LNCaP clone FGC (cell line): ENCODE measurements around the gene RMND5B.

Source experiments
- DNase-seq: peaks from one replicate; pipeline ENCODE4 v3.0.0-alpha.2; 2011; ENCODE audit warnings: low read depth
- H3K4me3 ChIP-seq: 2 replicates; pipeline ENCODE4 v1.5.1; 2011; ENCODE audit warnings: mild to moderate bottlenecking, low read depth, low read length, control low read depth
- CTCF ChIP-seq: IDR thresholded peaks from 2 replicates; pipeline ENCODE4 v1.5.1; 2012; ENCODE audit warnings: mild to moderate bottlenecking; ENCODE audit not compliant: control insufficient read depth, insufficient read depth; ENCODE audit errors: extremely low read depth

Gene RMND5B

GRCh38 chr5:178093134-178093533 lies 37.7 kb upstream of the RMND5B start:
- no peak overlapping the region for H3K4me3 ChIP-seq
- TF ChIP-seq CTCF: no peak

DNA sequence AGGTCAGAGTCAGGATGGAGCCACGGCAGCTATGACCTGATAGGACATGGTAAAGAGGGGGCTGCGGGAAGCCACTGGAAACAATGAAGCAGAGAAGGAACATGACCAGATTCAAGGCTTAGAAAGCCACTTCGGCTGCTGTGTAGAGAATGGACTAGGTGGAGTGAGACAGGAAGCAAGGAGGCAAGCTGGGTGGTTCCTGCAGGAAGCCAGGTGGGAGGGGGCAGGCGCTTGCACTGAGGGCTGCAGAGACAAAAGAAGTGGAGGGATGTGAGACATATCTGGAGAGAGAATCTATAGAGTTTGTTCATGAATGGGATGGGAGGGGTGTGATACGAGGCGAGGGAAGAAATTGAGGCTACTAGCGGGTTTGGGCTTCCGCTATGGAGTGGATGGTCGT lies 36.5 kb upstream of the RMND5B start:
- no peak for DNase-seq
- no peak for TF ChIP-seq CTCF
- no peak overlapping the region for H3K4me3 ChIP-seq

More at GRCh38 chr5:178093134-178093533, 37.7 kb upstream of the RMND5B start:
- no peak for DNase-seq

DNA sequence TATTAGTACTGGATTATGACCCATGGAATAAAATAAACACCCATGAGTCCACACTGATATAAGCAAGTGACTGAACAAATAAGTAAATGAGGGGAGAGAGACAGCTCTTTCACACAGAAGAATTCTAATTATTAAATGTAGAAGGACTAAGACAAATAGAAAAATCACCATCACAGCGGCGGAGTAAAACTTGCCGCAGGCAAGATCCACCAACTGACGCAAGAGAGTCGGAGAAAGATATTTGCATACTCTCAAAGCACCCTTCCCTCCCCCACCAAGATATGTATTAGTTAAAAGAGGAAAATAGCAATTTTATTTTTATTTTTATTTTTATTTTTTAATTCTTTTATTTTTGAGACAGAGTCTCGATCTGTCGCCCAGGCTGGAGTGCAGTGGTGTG lies 32.1 kb upstream of the RMND5B start:
- H3K4me3 ChIP-seq: no peak overlapping the region
- no peak for DNase-seq
- TF ChIP-seq CTCF: no peak

DNA sequence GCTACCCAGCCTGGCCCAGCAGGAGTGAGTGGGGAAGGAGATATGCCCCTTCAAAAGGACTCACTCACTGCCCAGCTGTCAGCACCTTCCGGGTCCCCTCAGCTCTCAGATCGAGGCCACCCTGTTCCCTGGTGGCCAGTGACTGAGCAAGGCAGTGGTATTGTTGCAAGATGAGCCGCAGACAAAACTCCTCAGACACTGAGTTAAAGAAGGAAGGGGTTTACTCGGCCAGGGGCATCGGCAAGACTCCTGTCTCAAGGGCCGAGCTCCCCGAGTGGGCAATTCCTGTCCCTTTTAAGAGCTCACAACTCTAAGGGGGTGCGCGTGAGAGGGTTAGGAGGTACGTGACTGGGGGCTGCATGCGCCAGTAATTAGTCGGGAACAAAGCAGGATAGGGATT lies 27.2 kb upstream of the RMND5B start:
- H3K4me3 ChIP-seq: no peak overlapping the region
- no peak for TF ChIP-seq CTCF
- DNase-seq: no peak

- DNase-seq: no peak
- no peak for TF ChIP-seq CTCF
- H3K4me3 ChIP-seq: no peak overlapping the region
Measured at GRCh38 chr5:178104492-178104891, 26.3 kb upstream of the RMND5B start.

DNA sequence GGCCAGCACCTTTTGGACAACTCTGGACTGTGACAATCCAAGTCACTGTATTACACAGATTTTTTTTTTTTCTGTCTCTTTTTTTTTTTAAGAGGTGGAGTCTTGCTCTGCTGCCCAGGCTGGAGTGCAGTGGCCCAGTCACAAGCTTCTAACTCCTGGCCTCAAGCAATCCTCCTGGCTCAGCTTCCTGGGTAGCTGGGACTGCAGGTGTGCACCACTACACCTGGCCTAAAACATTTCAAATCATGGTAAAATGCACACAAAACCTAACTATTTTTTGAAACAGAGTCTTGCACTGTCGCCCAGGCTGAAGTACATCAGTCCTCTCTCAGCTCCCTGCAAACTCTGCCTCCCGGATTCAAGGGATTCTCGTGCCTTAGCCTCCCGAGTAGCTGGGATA lies 24.7 kb upstream of the RMND5B start:
- no peak for TF ChIP-seq CTCF
- no peak for DNase-seq
- H3K4me3 ChIP-seq: no peak overlapping the region

GRCh38 chr5:178106556-178107239 lies 24.1 kb upstream of the RMND5B start:
- no peak for DNase-seq
- H3K4me3 ChIP-seq: no peak overlapping the region
- TF ChIP-seq CTCF: no peak
